ENCODE data around the gene GPR42.

The GPR42 gene

DNA sequence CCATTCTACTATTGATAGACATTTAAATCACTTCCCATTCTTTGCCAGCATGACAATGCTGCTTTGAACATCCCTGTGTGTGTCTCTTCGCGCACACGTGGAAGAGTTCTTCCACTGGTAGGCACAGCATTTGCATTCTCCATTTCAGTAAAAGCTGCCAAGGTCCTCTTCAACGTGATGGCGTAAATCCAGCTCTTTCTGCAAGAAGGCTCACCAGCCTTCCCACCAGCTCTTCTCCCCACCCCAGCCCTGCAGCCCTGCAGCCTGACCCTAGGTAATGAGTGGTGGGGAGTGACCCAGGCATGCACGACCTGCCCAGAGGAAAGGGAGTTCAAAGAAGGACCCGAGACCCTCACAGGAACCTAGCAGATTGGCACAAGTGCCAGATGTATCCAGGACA lies 45.5 kb downstream of the GPR42 start:
- DNase-seq (ENCODE audit: extremely low spot score, insufficient read length, low read depth) (no peak), FAIRE-seq (no peak)

DNA sequence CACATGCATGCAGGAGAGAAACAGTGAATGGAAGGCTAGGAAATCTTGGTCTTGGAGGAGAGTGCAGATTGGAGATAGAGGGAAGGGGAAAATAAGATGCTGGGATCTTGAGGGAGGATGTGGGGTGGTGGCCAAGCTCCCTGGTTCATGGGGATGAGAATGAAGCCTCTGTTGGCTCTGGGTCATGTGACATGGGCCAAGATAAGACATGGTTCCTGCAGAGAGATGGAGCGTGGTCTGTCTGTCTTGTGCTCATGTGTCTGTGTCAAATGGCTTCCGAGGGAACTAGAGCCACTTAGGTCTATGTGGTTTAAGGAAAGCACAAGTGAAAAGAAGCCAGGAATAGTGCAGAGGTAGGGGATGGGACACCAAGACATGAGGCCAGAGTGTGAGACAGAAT lies 46.4 kb downstream of the GPR42 start:
- FAIRE-seq (no peak), DNase-seq (ENCODE audit: extremely low spot score, insufficient read length, low read depth) (no peak)

DNA sequence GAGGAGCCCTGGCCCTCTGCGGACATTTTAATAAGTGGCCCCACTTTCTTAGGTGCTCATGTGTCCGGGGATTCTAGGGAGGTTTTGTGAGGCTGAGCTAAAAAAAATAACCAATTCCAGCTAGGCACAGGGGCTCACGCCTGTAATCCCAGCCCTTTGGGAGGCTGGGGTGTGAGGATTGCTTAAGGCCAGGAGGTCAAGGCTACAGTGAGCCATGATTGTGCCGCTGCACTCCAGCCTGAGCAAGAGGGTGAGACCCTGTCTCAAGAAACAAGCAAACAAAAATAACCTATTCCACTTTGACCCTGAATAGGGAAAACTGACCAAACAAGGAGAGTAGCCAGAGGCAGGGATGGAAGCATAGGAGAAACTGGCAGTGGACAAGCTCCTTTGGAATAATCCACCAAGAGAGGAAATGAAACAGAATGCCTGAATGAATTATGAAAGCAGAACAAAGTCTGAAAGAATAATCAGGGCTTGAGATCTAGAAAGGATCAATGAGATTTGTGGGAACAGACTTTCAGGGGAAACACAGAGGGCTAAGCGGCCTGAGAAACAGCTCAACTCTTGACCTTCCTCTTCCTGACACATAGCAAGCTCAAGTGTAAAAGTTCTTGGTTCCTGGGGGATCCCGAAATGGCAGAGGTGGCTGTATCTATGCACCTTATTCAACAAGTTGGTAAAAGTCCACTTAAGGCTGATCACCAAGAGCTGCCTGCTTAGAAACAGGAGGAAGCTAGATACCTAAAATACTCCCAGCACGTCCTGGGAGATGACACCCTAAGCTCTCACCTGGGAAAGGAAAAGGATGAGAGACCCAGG lies 47.1 kb downstream of the GPR42 start:
- peak; percentile 94 for FAIRE-seq

DNA sequence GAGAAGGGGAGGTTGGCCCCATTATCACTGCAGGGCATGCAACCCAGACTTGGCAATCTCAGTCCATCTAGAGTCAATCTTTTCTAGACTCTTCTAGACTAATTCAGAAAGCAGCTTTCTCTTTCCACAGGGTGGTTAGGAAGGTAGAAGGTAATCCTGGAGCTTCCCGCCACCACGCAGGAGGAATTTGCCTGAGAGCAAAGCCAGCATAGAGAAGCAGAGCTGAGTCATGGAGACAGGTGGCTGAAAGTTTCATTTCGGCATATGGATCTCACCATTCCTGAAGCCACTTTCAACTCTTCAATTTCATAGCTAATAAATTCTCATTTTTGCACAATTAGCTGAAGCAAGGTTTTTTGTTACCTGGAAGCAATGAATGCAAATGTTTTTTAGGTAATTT lies 48.2 kb downstream of the GPR42 start:
- DNase-seq (ENCODE audit: extremely low spot score, insufficient read length, low read depth) = no peak
- no peak for FAIRE-seq

More for the DNA sequence above, 47.1 kb downstream of the GPR42 start:
- no peak for DNase-seq (ENCODE audit: extremely low spot score, insufficient read length, low read depth)

DNA sequence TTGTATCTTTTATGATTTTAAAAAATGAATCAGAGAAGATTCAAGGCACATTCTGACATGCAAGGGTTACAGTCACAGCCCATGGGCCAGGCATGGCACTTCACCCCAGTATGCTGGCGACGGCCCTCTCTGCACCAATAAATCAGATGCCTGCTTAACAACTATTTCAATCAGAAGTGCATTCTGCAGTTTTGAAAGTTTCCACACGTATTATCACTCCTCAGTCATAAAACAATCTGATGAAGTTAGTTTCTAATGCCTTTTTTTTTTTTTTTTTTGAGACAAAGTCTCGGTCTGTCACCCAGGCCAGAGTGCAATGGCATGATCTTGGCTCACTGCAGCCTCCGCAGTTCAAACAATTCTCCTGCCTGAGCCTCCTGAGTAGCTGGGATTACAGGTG lies 48.9 kb downstream of the GPR42 start:
- FAIRE-seq (no peak), DNase-seq (ENCODE audit: extremely low spot score, insufficient read length, low read depth) (no peak)

DNA sequence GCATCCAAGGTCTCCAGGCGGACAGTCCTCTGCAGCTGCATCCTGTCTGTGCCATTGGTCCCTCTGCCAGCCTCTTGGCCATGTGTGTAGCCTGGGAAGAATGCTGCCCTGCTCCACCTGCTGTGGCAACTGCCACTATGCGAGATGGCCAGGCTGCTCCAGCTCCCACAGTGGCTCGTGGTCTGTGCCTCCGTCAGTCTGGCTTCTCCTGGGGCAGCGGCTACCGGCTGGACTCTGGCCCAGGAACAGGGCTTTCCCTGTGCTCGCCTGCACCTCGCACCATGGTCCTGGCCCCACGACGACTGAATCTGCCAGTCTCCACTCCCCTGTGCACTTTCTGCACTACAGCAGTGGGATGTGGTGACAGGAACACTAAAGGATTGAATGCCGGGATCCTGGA lies 50.5 kb downstream of the GPR42 start:
- DNase-seq (ENCODE audit: extremely low spot score, insufficient read length, low read depth) = no peak
- FAIRE-seq = no peak
